Measurements from ENCODE around the gene HEATR3. TPM values are rescaled to one million over a fixed set of nuclear protein-coding genes. Genes with fewer than 3 reads are reported as not detected.

The HEATR3 gene

GRCh38 chr16:50155925-50156324 is 90.2 kb downstream of the HEATR3 start:
- WGBS = no CpG with 5 or more reads among the region's 1 CpG
- Histone ChIP-seq H2BK15ac (ENCODE audit: low read depth, poor library complexity, severe bottlenecking) (no peak overlapping the region), H2BK120ac (ENCODE audit: low read depth, low read length) (no peak overlapping the region), H3K27me3 (ENCODE audit: control insufficient read depth in 1 of 2, insufficient read depth in 1 of 2, low read length in 2 of 2) (no peaks in the 10 kb centered on the region), H3K23ac (ENCODE audit: low read length in 2 of 2) (no peak overlapping the region), H3K4ac (ENCODE audit: low read depth in 1 of 2, low read length in 2 of 2) (no peak overlapping the region), H3K27ac (ENCODE audit: low read length, poor library complexity, severe bottlenecking) (no peak overlapping the region), H2AFZ (ENCODE audit: low read depth, low read length) (no peak overlapping the region), H3K4me2 (ENCODE audit: low read length, poor library complexity, severe bottlenecking) (no peak overlapping the region), H3K79me1 (replicated peaks; ENCODE audit: low read length, poor library complexity, severe bottlenecking) (peaks cover 8% of the 10 kb centered on the region), H3K4me3 (ENCODE audit: insufficient read depth in 1 of 2, low read depth in 1 of 2, low read length in 2 of 2) (peak overlapping the region in 1 of 2 experiments; percentile 89), H3K36me3 (ENCODE audit: control insufficient read depth in 1 of 2, insufficient read depth in 2 of 2, low read depth in 1 of 2, low read length in 2 of 2) (peaks cover 0 to 5% of the 10 kb centered on the region in 2 experiments), H2AK5ac (ENCODE audit: low read length, severe bottlenecking) (no peak overlapping the region), H4K91ac (ENCODE audit: low read length) (no peak overlapping the region), H2BK5ac (ENCODE audit: low read depth, low read length, poor library complexity, severe bottlenecking) (no peak overlapping the region), H4K8ac (ENCODE audit: low read length) (no peak overlapping the region), H3K9ac (ENCODE audit: low read length) (peak overlapping the region; percentile 87), H3K9me3 (ENCODE audit: control insufficient read depth, low read length) (no peaks in the 10 kb centered on the region), H3K14ac (ENCODE audit: low read length in 2 of 2) (no peak overlapping the region), H3K4me1 (ENCODE audit: control insufficient read depth, insufficient read depth, low read depth, low read length) (peaks cover 10% of the 10 kb centered on the region), H3K18ac (ENCODE audit: low read depth in 1 of 2, low read length in 2 of 2) (no peak overlapping the region), H2BK12ac (ENCODE audit: low read length in 2 of 2) (no peak overlapping the region)
- DNase-seq = no peak

Small RNA genes within 50 kb of the gene (small RNA-seq; reads per million reads assigned to genes)
- gene RF00017 (ENCODE audit: low read depth) (not detected), gene RF00156 (ENCODE audit: low read depth) (not detected), gene RNY4P3 (ENCODE audit: low read depth) (1.2 reads per million), gene RPL10P14 (ENCODE audit: low read depth) (not detected)
